Body of pancreas (tissue), 4 donors: Measurements from ENCODE around the gene PYCARD.

Source experiments
- CTCF ChIP-seq, 7 experiments: fragments of 450-650 bp in 4 of 7; fragments of 200-600 bp in 3 of 7; sonication (generic) in 3 of 7; IDR thresholded peaks; one replicate each; pipeline ENCODE4 v1.5.1; 2016 to 2019; ENCODE audit warnings: antibody characterized with exemption in 7 of 7
- POLR2A ChIP-seq, 3 donors: fragments of 450-650 bp; IDR thresholded peaks; one replicate each; pipeline ENCODE4 v1.6.1; 2016; ENCODE audit warnings: antibody characterized with exemption in 3 of 3, mild to moderate bottlenecking in 2 of 3

GRCh38 chr16:31204871-31205666 is 2.5 kb upstream of the PYCARD start:
- TF ChIP-seq CTCF (IDR thresholded peaks at IDR 0.05) (no peak), POLR2A (IDR thresholded peaks at IDR 0.05) (no peak)
